ENCODE data around the gene GALNT7. TPM values are rescaled to one million over a fixed set of nuclear protein-coding genes. Genes with fewer than 3 reads are reported as not detected.

The GALNT7 gene
- total RNA-seq, 1 donor = 19.6 TPM

DNA sequence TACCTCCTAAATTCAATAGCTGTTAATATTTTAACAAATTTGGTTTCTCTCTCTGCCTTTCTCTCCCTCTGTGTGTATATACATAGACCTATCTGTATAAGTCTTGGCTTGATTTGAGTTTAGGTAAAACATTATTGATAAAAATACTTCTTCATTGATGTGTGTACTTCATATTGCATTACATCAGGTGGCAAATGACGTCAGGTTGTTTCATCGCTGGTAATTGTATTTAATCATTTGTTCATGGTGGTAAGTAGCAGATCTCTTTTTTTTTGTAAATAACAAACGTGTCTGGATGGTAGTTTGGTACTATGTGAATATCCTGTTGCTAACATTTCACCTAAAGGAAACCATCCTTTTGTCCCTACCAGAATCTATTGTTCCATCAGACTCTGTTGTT lies 55.1 kb downstream of the GALNT7 start:
- DNase-seq (ENCODE audit: low read depth) = no peak
- no peak overlapping the region for H3K4me3 ChIP-seq (ENCODE audit: low read depth, low read length)
- no peak for TF ChIP-seq CTCF (IDR thresholded peaks at IDR 0.05; ENCODE audit: insufficient read depth, low read length)

GRCh38 chr4:173226401-173226888 lies 57.8 kb downstream of the GALNT7 start:
- no peak for TF ChIP-seq CTCF (IDR thresholded peaks at IDR 0.05; ENCODE audit: insufficient read depth, low read length)
- no peak overlapping the region for H3K4me3 ChIP-seq (ENCODE audit: low read depth, low read length)
- no peak for DNase-seq (ENCODE audit: low read depth)

DNA sequence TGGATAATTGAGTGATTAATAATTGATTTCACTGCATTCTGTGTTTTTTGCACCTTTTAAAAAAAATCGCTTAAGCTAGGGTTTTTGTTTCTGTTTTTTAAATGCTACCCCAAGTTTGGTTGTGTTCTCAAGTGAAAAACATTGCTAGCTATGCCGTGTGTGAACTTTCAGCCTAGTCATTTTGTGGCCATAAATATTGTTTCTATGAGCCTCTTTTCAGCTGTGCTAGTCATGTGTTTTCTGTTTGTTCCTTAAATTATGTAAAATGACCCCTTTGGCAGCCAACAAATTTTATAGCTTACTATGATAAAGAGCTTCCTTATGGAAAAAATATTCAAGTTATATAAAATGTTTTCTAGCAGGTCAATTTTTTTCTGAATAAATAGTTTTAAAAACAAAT lies 59.1 kb downstream of the GALNT7 start:
- DNase-seq (ENCODE audit: low read depth) = no peak
- H3K4me3 ChIP-seq (ENCODE audit: low read depth, low read length) = no peak overlapping the region
- no peak for TF ChIP-seq CTCF (IDR thresholded peaks at IDR 0.05; ENCODE audit: insufficient read depth, low read length)

DNA sequence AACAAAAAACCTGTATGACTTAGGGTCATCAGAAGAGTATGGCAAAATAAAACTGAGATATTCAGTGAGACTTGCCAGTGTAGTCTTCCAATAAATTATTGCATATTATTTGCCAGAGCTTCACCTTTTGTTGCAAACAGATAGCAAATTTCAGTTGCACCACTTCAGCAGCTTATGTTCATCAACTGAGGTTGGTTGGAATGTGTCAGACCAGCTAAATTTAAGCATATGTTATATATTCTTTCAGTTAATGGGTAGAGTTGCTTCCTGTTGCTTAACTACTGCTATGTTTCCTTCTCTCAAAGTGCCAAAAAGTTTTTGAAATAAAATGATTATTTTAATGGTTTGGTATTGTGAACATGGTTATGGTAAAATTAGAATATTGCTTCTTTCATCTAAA lies 61.5 kb downstream of the GALNT7 start:
- DNase-seq (ENCODE audit: low read depth) = no peak
- no peak for TF ChIP-seq CTCF (IDR thresholded peaks at IDR 0.05; ENCODE audit: insufficient read depth, low read length)

DNA sequence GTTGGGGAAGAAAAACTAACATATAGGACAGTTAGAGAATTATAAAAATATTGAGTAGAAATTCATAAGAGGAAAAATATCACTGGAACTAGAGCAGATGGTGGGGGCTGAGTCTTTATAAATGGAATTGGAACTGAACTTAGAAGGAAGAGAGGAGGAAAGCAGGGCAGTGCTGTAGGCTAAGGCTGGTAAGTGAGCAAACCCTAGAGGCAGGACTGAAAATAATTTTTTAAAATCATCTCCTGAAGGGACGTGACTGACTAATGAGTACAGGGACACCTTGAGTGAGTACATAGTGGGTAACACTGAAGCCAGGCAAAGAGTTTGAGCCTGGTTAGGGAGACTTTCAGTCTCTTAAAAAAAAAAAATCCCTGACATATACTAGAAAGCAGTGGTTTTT lies 63.3 kb downstream of the GALNT7 start:
- peak; percentile 45 for TF ChIP-seq CTCF (IDR thresholded peaks at IDR 0.05; ENCODE audit: insufficient read depth, low read length)
- no peak overlapping the region for H3K4me3 ChIP-seq (ENCODE audit: low read depth, low read length)
- DNase-seq (ENCODE audit: low read depth) = peak; percentile 49

More for the DNA sequence above, 61.5 kb downstream of the GALNT7 start:
- no peak overlapping the region for H3K4me3 ChIP-seq (ENCODE audit: low read depth, low read length)

GRCh38 chr4:173233857-173234256 lies 65.2 kb downstream of the GALNT7 start:
- no peak overlapping the region for H3K4me3 ChIP-seq (ENCODE audit: low read depth, low read length)
- DNase-seq (ENCODE audit: low read depth) = no peak
- TF ChIP-seq CTCF (IDR thresholded peaks at IDR 0.05; ENCODE audit: insufficient read depth, low read length) = no peak

- no peak for TF ChIP-seq CTCF (IDR thresholded peaks at IDR 0.05; ENCODE audit: insufficient read depth, low read length)
- no peak for DNase-seq (ENCODE audit: low read depth)
- no peak overlapping the region for H3K4me3 ChIP-seq (ENCODE audit: low read depth, low read length)
These were observed 66.4 kb downstream of the GALNT7 start for GRCh38 chr4:173235050-173235449.

All from fibroblast of the aortic adventitia (primary cell).